HepG2 (cell line): Measurements from ENCODE around the gene MBTPS1. TPM values are rescaled to one million over a fixed set of nuclear protein-coding genes. Genes with fewer than 3 reads are reported as not detected.

ENCODE experiments used
- AKNA ChIP-seq: sonication (generic); formaldehyde crosslinking; IDR thresholded peaks from 2 replicates; pipeline ENCODE4 v1.4.0; 2020; ENCODE audit warnings: missing genetic modification reagents, borderline replicate concordance
- ATF3 ChIP-seq: sonication (generic); formaldehyde crosslinking; IDR thresholded peaks from 2 replicates; pipeline ENCODE4 v1.4.0; 2020; ENCODE audit warnings: missing genetic modification reagents
- ATM ChIP-seq: fragments of 450-650 bp; IDR thresholded peaks from 2 replicates; pipeline ENCODE4 v1.7.1; 2017; ENCODE audit warnings: mild to moderate bottlenecking, borderline replicate concordance
- BORCS8-MEF2B ChIP-seq: sonication (generic); formaldehyde crosslinking; IDR thresholded peaks from 2 replicates; pipeline ENCODE4 v1.8.0; 2022; ENCODE audit warnings: mild to moderate bottlenecking, missing genetic modification reagents
- E2F2 ChIP-seq: sonication (generic); formaldehyde crosslinking; IDR thresholded peaks from 2 replicates; pipeline ENCODE4 v1.4.0; 2020; ENCODE audit warnings: missing genetic modification reagents, borderline replicate concordance
- HMG20A ChIP-seq: IDR thresholded peaks from 2 replicates; pipeline ENCODE4 v1.6.1; 2016; ENCODE audit warnings: borderline replicate concordance
- IRF9 ChIP-seq: sonication (generic); formaldehyde crosslinking; IDR thresholded peaks from 2 replicates; pipeline ENCODE4 v1.8.0; 2022; ENCODE audit warnings: missing genetic modification reagents, mild to moderate bottlenecking, borderline replicate concordance
- JUND ChIP-seq: sonication (generic); formaldehyde crosslinking; IDR thresholded peaks from 2 replicates; pipeline ENCODE4 v1.8.0; 2022; ENCODE audit warnings: mild to moderate bottlenecking, missing genetic modification reagents
- SALL1 ChIP-seq: sonication (generic); formaldehyde crosslinking; IDR thresholded peaks from 2 replicates; pipeline ENCODE4 v1.8.0; 2022; ENCODE audit warnings: mild to moderate bottlenecking, missing genetic modification reagents
- SNAI1 ChIP-seq: sonication (generic); formaldehyde crosslinking; IDR thresholded peaks from 2 replicates; pipeline ENCODE4 v1.5.0; 2020; ENCODE audit warnings: mild to moderate bottlenecking, missing genetic modification reagents, borderline replicate concordance
- SP1 ChIP-seq, 2 experiments: fragments of 450-650 bp in 1 of 2; sonication (generic) in 1 of 2; formaldehyde crosslinking in 1 of 2; IDR thresholded peaks; 2 replicates each; pipeline versions ENCODE4 v1.4.0 to v1.6.1; 2016 to 2020; ENCODE audit warnings: missing genetic modification reagents in 1 of 2
- TP53 ChIP-seq: sonication (generic); formaldehyde crosslinking; conservative IDR thresholded peaks from 2 replicates; pipeline ENCODE4 v1.4.0; 2020; ENCODE audit warnings: missing genetic modification reagents
- ZBTB2 ChIP-seq: sonication (generic); formaldehyde crosslinking; IDR thresholded peaks from 2 replicates; pipeline ENCODE4 v1.8.0; 2022; ENCODE audit warnings: low read depth, missing genetic modification reagents
- ZNF225 ChIP-seq: sonication (generic); formaldehyde crosslinking; IDR thresholded peaks from 2 replicates; pipeline ENCODE4 v1.4.0; 2020; ENCODE audit warnings: mild to moderate bottlenecking, missing genetic modification reagents
- ZNF329 ChIP-seq: sonication (generic); formaldehyde crosslinking; IDR thresholded peaks from 2 replicates; pipeline ENCODE4 v1.9.0; 2021; ENCODE audit warnings: low read depth, mild to moderate bottlenecking, missing genetic modification reagents
- ZNF724P ChIP-seq: sonication (generic); formaldehyde crosslinking; IDR thresholded peaks from 2 replicates; pipeline ENCODE4 v1.8.0; 2022; ENCODE audit warnings: missing genetic modification reagents, borderline replicate concordance
- polyA plus RNA-seq, 8 experiments: library from polyadenylated mRNA; depleted of rRNA in 3 of 8; stranded (reverse) in 7 of 8; unstranded in 1 of 8; fragments of >200 nt; fragmentation: Illumina TruSeq in 4 of 8; extraction: Trizol in 4 of 8; gene quantifications; 2 replicates each; pipeline versions ENCODE4 v1.2.1 to v1.2.3, GENCODE V29; 2011 to 2016; ENCODE audit warnings: low read depth in 4 of 8, missing spikeins in 1 of 8, mixed read lengths in 1 of 8; ENCODE audit not compliant: insufficient read depth in 1 of 8
- total RNA-seq, 5 experiments: library from RNA; depleted of rRNA; stranded (reverse); fragments of >200 nt; fragmentation: Illumina TruSeq; extraction: Trizol; gene quantifications; 2 replicates each; pipeline ENCODE4 v1.2.3, GENCODE V29; 2016; ENCODE audit warnings: low read depth in 1 of 5
- TF ChIP-seq, protein P1 (sequence below): sonication (generic); formaldehyde crosslinking; IDR thresholded peaks from 2 replicates; pipeline ENCODE4 v1.8.1; 2023; ENCODE audit warnings: missing genetic modification reagents, inconsistent platforms, borderline replicate concordance

MBTPS1 gene
- total and polyA plus RNA-seq, 2 of the 13 experiments (the other 11 are each of a cell fraction or from before 2014, with no cell fraction given), result 56.7 to 91.3 TPM

DNA sequence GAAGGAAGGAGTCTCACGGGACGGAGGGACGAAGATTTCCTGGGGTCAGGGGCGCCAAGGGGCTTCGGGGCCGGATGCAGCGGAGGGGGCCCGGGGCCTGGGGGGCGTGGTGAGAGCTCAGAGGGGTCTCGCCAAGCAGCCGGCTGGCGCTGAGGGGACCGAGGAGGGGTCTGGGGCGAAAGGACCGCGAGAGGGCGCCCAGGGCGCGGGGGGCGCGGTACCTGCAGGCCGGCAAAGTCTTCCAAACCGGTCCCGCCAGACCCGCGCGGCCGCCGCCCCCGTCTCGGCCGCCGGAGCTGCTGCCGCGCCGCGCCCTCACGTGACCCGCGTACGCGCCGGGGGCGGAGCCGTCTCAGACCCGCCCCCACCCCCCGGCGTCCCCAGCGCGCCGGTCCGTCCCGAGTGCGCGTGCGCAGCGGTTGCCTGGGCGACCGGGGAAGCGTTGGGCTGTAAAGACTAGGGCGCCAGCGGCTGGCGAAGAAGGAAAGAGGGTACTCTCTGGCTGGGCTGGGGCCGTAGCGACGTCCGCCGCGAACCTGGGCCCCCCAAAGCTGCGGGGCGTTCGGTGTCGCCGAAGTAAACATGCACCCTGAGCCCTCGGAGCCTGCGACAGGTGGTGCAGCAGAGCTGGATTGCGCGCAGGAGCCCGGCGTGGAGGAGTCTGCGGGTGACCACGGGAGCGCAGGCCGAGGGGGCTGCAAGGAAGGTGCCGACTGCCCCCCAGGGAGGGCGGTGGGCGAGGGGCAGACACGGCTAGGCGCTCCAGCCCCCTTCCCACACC, 28.3 kb upstream of the MBTPS1 start, which contains the start of the genes DNAAF1 and HSDL1 (continued):
- TF ChIP-seq ZNF225 (CRISPR knock-in tag) (peak; percentile 51; the same call in 1 of the 2 replicates), ZNF329 (peak; percentile 93), HMG20A (no peak), ATM (no peak), ATF3 (no peak; the same call in 1 of the 2 replicates), IRF9 (CRISPR knock-in tag) (no peak; the same call in 1 of the 2 replicates), SALL1 (CRISPR knock-in tag) (peak; percentile 69; the same call in 1 of the 2 replicates), AKNA (CRISPR knock-in tag) (no peak), E2F2 (CRISPR knock-in tag) (no peak), ZNF724P (no peak), SNAI1 (CRISPR knock-in tag) (0 out of 2 replicates have a peak, but pooled peaks have one; percentile 74), SP1 (IDR thresholded peaks at IDR 0.05) (no peak), SP1 (CRISPR knock-in tag; IDR thresholded peaks at IDR 0.05) (peak; percentile 59), ZBTB2 (CRISPR knock-in tag) (peak; percentile 58), TP53 (CRISPR knock-in tag) (no peak), JUND (CRISPR knock-in tag) (no peak), BORCS8-MEF2B (CRISPR knock-in tag) (peak; percentile 48; the same call in 1 of the 2 replicates)
- TF ChIP-seq, protein P1, sequence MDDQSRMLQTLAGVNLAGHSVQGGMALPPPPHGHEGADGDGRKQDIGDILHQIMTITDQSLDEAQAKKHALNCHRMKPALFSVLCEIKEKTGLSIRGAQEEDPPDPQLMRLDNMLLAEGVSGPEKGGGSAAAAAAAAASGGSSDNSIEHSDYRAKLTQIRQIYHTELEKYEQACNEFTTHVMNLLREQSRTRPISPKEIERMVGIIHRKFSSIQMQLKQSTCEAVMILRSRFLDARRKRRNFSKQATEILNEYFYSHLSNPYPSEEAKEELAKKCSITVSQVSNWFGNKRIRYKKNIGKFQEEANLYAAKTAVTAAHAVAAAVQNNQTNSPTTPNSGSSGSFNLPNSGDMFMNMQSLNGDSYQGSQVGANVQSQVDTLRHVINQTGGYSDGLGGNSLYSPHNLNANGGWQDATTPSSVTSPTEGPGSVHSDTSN (CRISPR knock-in tag), result no peak
